Stomach smooth muscle (tissue), 2 donors: ENCODE measurements around the gene NUP58.
"Not testable (repeated sequence)": the region's sequence is repeated elsewhere in the genome, so short reads cannot be mapped to it uniquely, and the experiment has no call there.

Experiments
- H3K27ac ChIP-seq: one replicate; pipeline ENCODE4 v1.7.0; 2013; ENCODE audit warnings: mild to moderate bottlenecking, low read length, inconsistent platforms
- H3K27me3 ChIP-seq, 2 donors: one replicate each; pipeline ENCODE4 v1.7.0; 2013; ENCODE audit warnings: low read length in 2 of 2; ENCODE audit not compliant: insufficient read depth in 2 of 2, control insufficient read depth in 1 of 2
- H3K36me3 ChIP-seq, 2 donors: one replicate each; pipeline ENCODE4 v1.7.0; 2013; ENCODE audit warnings: low read length in 2 of 2; ENCODE audit not compliant: control insufficient read depth in 2 of 2, insufficient read depth in 2 of 2
- H3K4me1 ChIP-seq: one replicate; pipeline ENCODE4 v1.7.0; 2013; ENCODE audit warnings: low read length; ENCODE audit not compliant: control insufficient read depth, insufficient read depth
- H3K4me3 ChIP-seq, 2 donors: one replicate each; pipeline ENCODE4 v1.7.0; 2013; ENCODE audit warnings: low read length in 2 of 2
- H3K9ac ChIP-seq, 2 donors: one replicate each; pipeline ENCODE4 v1.7.0; 2013; ENCODE audit warnings: low read length in 2 of 2, mild to moderate bottlenecking in 1 of 2
- H3K9me3 ChIP-seq, 2 donors: one replicate each; pipeline ENCODE4 v1.7.0; 2013; ENCODE audit warnings: low read length in 2 of 2; ENCODE audit not compliant: control insufficient read depth in 2 of 2
- donor health status: healthy.
- donor health status: Pancreatic carcinoma.

The NUP58 gene

GRCh38 chr13:25352230-25352629 is 50.8 kb downstream of the NUP58 start:
- peaks cover 0 to 4% of the 10 kb centered on the region in 2 donors for H3K27me3 ChIP-seq
- no peak overlapping the region for H3K4me3 ChIP-seq
- no peaks in the 10 kb centered on the region for H3K36me3 ChIP-seq
- no peaks in the 10 kb centered on the region for H3K9me3 ChIP-seq
- H3K4me1 ChIP-seq: no peaks in the 10 kb centered on the region
- no peak overlapping the region for H3K9ac ChIP-seq
- H3K27ac ChIP-seq: no peak overlapping the region

GRCh38 chr13:25352806-25353205 is 51.4 kb downstream of the NUP58 start:
- H3K27ac ChIP-seq: no peak overlapping the region
- no peaks in the 10 kb centered on the region for H3K9me3 ChIP-seq
- no peaks in the 10 kb centered on the region for H3K4me1 ChIP-seq
- H3K4me3 ChIP-seq: no peak overlapping the region
- H3K27me3 ChIP-seq: peaks cover 0 to 4% of the 10 kb centered on the region in 2 donors
- H3K36me3 ChIP-seq: no peaks in the 10 kb centered on the region
- H3K9ac ChIP-seq: no peak overlapping the region

GRCh38 chr13:25353344-25353743 is 51.9 kb downstream of the NUP58 start:
- no peaks in the 10 kb centered on the region for H3K4me1 ChIP-seq
- no peak overlapping the region for H3K4me3 ChIP-seq
- H3K9ac ChIP-seq: no peak overlapping the region
- H3K27me3 ChIP-seq: peaks cover 0 to 4% of the 10 kb centered on the region in 2 donors
- H3K9me3 ChIP-seq: no peaks in the 10 kb centered on the region
- H3K27ac ChIP-seq: no peak overlapping the region
- H3K36me3 ChIP-seq: no peaks in the 10 kb centered on the region

GRCh38 chr13:25354377-25354776 is 53.0 kb downstream of the NUP58 start:
- H3K4me3 ChIP-seq: no peak overlapping the region
- no peaks in the 10 kb centered on the region for H3K36me3 ChIP-seq
- peaks cover 0 to 4% of the 10 kb centered on the region in 2 donors for H3K27me3 ChIP-seq
- no peaks in the 10 kb centered on the region for H3K9me3 ChIP-seq
- no peak overlapping the region for H3K27ac ChIP-seq
- no peak overlapping the region for H3K9ac ChIP-seq
- no peaks in the 10 kb centered on the region for H3K4me1 ChIP-seq

- not testable (repeated sequence) for H3K27me3 ChIP-seq, H3K9ac ChIP-seq, H3K9me3 ChIP-seq, H3K4me1 ChIP-seq, H3K27ac ChIP-seq, H3K4me3 ChIP-seq, H3K36me3 ChIP-seq
Observed at GRCh38 chr13:25360443-25360842, 59.0 kb downstream of the NUP58 start.

- Histone ChIP-seq H3K36me3 (no peaks in the 10 kb centered on the region), H3K27me3 (peaks cover 0 to 9% of the 10 kb centered on the region in 2 donors), H3K9me3 (no peaks in the 10 kb centered on the region), H3K4me1 (no peaks in the 10 kb centered on the region), H3K27ac (no peak overlapping the region), H3K4me3 (no peak overlapping the region), H3K9ac (no peak overlapping the region)
Observed at GRCh38 chr13:25365720-25366235, 64.4 kb downstream of the NUP58 start.

- Histone ChIP-seq H3K9me3 (no peaks in the 10 kb centered on the region), H3K4me1 (peaks cover 5% of the 10 kb centered on the region), H3K9ac (no peak overlapping the region), H3K4me3 (no peak overlapping the region), H3K27me3 (peaks cover 30 to 32% of the 10 kb centered on the region in 2 donors), H3K36me3 (no peaks in the 10 kb centered on the region), H3K27ac (no peak overlapping the region)
Observed at GRCh38 chr13:25371158-25371874, 69.9 kb downstream of the NUP58 start.

GRCh38 chr13:25371875-25372283 is 70.5 kb downstream of the NUP58 start, which contains the start of gene ATP8A2:
TSS of gene ATP8A2 (plus strand) at chr13:25371974. CDS start at chr13:25372213, 239 bp downstream.
- Histone ChIP-seq H3K4me1 (peaks cover 5% of the 10 kb centered on the region), H3K27me3 (peaks cover 30 to 32% of the 10 kb centered on the region in 2 donors), H3K9me3 (no peaks in the 10 kb centered on the region), H3K4me3 (peak within 1 kb of the TSS; percentile 40 to 46), H3K27ac (no peak within 1 kb of the TSS), H3K36me3 (no peaks in the 10 kb centered on the region), H3K9ac (no peak within 1 kb of the TSS)

- Histone ChIP-seq H3K27me3 (peaks cover 29 to 30% of the 10 kb centered on the region in 2 donors), H3K4me1 (peaks cover 5% of the 10 kb centered on the region), H3K36me3 (no peaks in the 10 kb centered on the region), H3K27ac (no peak overlapping the region), H3K9ac (no peak overlapping the region), H3K4me3 (peak overlapping the region; percentile 40 to 46), H3K9me3 (no peaks in the 10 kb centered on the region)
Observed at GRCh38 chr13:25372284-25373081, 71.1 kb downstream of the NUP58 start.

GRCh38 chr13:25375727-25376358 is 74.4 kb downstream of the NUP58 start:
- H3K27ac ChIP-seq: no peak overlapping the region
- H3K36me3 ChIP-seq: no peaks in the 10 kb centered on the region
- H3K4me1 ChIP-seq: peaks cover 5% of the 10 kb centered on the region
- H3K9ac ChIP-seq: no peak overlapping the region
- no peak overlapping the region for H3K4me3 ChIP-seq
- no peaks in the 10 kb centered on the region for H3K9me3 ChIP-seq
- H3K27me3 ChIP-seq: peaks cover 23 to 33% of the 10 kb centered on the region in 2 donors
